Kidney tubule cell (primary cell): ENCODE measurements around the gene CCNT2.
"Not testable (repeated sequence)": the region's sequence is repeated elsewhere in the genome, so short reads cannot be mapped to it uniquely, and the experiment has no call there.

Experiments
- DNase-seq: peaks from one replicate; pipeline ENCODE4 v3.0.0-alpha.2; 2018; ENCODE audit warnings: low spot score

The CCNT2 gene

GRCh38 chr2:134918526-134919340, at the start of gene CCNT2:
Gene CCNT2 (plus strand): TSS chr2:134918822. CDS start chr2:134918855, 33 bp downstream.
- DNase-seq = peak; percentile 100

GRCh38 chr2:134869946-134870736, 48.5 kb upstream of the CCNT2 start:
- no peak for DNase-seq

- DNase-seq = no peak
Measured at GRCh38 chr2:134873152-134873551, 45.5 kb upstream of the CCNT2 start.

- no peak for DNase-seq
Measured at GRCh38 chr2:134875309-134875708, 43.3 kb upstream of the CCNT2 start.

GRCh38 chr2:134882773-134883172, 35.8 kb upstream of the CCNT2 start:
- no peak for DNase-seq

- DNase-seq = no peak
Measured at GRCh38 chr2:134883552-134884293, 34.9 kb upstream of the CCNT2 start.

GRCh38 chr2:134884435-134884834, 34.2 kb upstream of the CCNT2 start:
- no peak for DNase-seq

- DNase-seq = peak; percentile 33
Measured at GRCh38 chr2:134892282-134893035, 26.2 kb upstream of the CCNT2 start.

- DNase-seq = peak; percentile 29
Measured at GRCh38 chr2:134897932-134898331, 20.7 kb upstream of the CCNT2 start.

- no peak for DNase-seq
Measured at GRCh38 chr2:134899204-134899603, 19.4 kb upstream of the CCNT2 start.

GRCh38 chr2:134900151-134900550, 18.5 kb upstream of the CCNT2 start:
- DNase-seq = peak; percentile 44

GRCh38 chr2:134903701-134904100, 14.9 kb upstream of the CCNT2 start:
- DNase-seq = not testable (repeated sequence)

GRCh38 chr2:134905168-134905567, 13.5 kb upstream of the CCNT2 start:
- no peak for DNase-seq

- no peak for DNase-seq
Measured at GRCh38 chr2:134906726-134907125, 11.9 kb upstream of the CCNT2 start.

- DNase-seq = not testable (repeated sequence)
Measured at GRCh38 chr2:134907441-134908116, 11.0 kb upstream of the CCNT2 start.

GRCh38 chr2:134910763-134911399, 7.7 kb upstream of the CCNT2 start:
- no peak for DNase-seq

- no peak for DNase-seq
Measured at GRCh38 chr2:134911400-134911785, 7.2 kb upstream of the CCNT2 start.

- peak; percentile 63 for DNase-seq
Measured at GRCh38 chr2:134912361-134912760, 6.3 kb upstream of the CCNT2 start.

- DNase-seq = peak; percentile 8
Measured at GRCh38 chr2:134917360-134917865, 1.2 kb upstream of the CCNT2 start.

GRCh38 chr2:134917888-134918525, 615 bp upstream of the CCNT2 start:
- no peak for DNase-seq
